ENCODE results near the gene PCDHGA8. TPM values are rescaled to one million over a fixed set of nuclear protein-coding genes. Genes with fewer than 3 reads are reported as not detected.
A peak's percentile ranks its signal among the peaks of the same experiment; 100 is the strongest.
"Not testable (repeated sequence)": the region's sequence is repeated elsewhere in the genome, so short reads cannot be mapped to it uniquely, and the experiment has no call there.

Gene PCDHGA8
- polyA plus RNA-seq, 1 donor: 0.19 TPM

DNA sequence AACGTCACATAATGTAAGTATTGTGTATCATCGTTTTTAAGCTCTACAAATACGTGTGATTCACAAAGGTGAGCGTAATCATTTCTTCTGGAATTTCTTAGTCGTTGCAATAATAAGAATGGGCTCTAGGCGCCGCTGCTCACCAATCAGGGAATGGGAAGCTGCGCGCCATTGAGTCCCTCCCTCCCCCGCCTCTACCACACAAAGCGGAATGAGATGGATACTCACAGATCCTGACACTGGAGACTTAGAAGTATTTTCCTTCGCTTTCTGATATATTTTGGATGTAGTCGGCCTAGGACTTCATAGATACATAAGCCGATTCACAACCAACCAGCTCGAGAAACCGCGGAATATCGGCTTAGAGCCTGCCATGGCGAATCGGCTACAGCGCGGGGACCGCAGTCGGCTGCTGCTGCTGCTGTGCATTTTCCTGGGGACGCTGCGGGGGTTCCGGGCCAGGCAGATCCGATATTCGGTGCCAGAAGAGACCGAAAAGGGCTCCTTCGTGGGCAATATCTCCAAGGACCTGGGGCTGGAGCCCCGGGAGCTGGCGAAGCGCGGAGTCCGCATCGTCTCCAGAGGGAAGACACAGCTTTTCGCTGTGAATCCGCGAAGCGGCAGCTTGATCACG lies 28.5 kb downstream of the PCDHGA8 start, which contains the start of gene PCDHGA11:
PCDHGA11 (plus strand) TSS at position 197 of the 634 bp plus-strand sequence; CDS start at position 374, 177 bp downstream.
- Histone ChIP-seq H3K27me3 (ENCODE audit: control insufficient read depth, insufficient read depth, low read length) (peaks cover 59% of the 10 kb centered on the region), H3K36me3 (ENCODE audit: control insufficient read depth, insufficient read depth, low read length) (no peaks in the 10 kb centered on the region), H3K4me3 (ENCODE audit: low read length) (peak within 1 kb of the TSS; percentile 11), H3K4me1 (ENCODE audit: control insufficient read depth, insufficient read depth, low read length) (no peaks in the 10 kb centered on the region), H3K9me3 (ENCODE audit: control insufficient read depth, low read depth, low read length) (peaks cover 65% of the 10 kb centered on the region), H3K27ac (ENCODE audit: low read length) (no peak within 1 kb of the TSS)
- 0% methylated on average over 1 of the region's 42 CpGs for WGBS (ENCODE audit: insufficient coverage, low lambda C conversion rate)
- DNase-seq: peak in 1 of 2 donors; percentile 34

DNA sequence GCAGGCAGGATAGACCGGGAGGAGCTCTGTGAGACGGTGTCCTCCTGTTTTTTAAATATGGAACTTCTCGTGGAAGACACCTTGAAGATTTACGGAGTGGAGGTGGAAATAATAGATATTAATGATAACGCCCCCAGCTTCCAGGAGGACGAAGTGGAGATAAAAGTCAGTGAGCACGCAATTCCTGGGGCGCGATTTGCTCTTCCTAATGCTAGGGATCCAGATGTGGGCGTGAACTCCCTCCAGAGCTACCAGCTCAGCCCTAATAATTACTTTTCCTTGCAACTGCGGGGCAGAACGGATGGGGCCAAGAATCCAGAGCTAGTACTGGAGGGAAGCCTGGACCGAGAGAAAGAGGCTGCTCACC lies 29.0 kb downstream of the PCDHGA8 start:
- Histone ChIP-seq H3K4me1 (ENCODE audit: control insufficient read depth, insufficient read depth, low read length) (no peaks in the 10 kb centered on the region), H3K27ac (ENCODE audit: low read length) (no peak overlapping the region), H3K9me3 (ENCODE audit: control insufficient read depth, low read depth, low read length) (peaks cover 65% of the 10 kb centered on the region), H3K36me3 (ENCODE audit: control insufficient read depth, insufficient read depth, low read length) (no peaks in the 10 kb centered on the region), H3K27me3 (ENCODE audit: control insufficient read depth, insufficient read depth, low read length) (peaks cover 63% of the 10 kb centered on the region), H3K4me3 (ENCODE audit: low read length) (no peak overlapping the region)
- DNase-seq: no peak
- WGBS (ENCODE audit: insufficient coverage, low lambda C conversion rate): 10% methylated on average over 2 of the region's 13 CpGs

DNA sequence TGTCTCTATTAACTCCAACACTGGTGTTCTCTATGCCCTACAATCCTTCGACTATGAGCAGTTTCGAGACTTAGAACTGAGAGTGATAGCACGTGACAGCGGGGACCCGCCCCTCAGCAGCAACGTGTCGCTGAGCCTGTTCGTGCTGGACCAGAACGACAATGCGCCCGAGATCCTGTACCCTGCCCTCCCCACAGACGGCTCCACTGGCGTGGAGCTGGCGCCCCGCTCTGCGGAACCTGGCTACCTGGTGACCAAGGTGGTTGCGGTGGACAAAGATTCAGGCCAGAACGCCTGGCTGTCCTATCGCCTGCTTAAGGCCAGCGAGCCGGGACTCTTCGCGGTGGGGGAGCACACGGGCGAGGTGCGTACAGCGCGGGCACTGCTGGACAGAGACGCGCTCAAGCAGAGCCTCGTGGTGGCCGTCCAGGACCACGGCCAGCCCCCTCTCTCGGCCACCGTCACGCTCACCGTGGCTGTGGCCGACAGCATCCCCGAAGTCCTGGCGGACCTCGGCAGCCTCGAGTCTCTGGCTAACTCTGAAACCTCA lies 30.4 kb downstream of the PCDHGA8 start:
- H3K36me3 ChIP-seq (ENCODE audit: control insufficient read depth, insufficient read depth, low read length): no peaks in the 10 kb centered on the region
- no peaks in the 10 kb centered on the region for H3K4me1 ChIP-seq (ENCODE audit: control insufficient read depth, insufficient read depth, low read length)
- H3K9me3 ChIP-seq (ENCODE audit: control insufficient read depth, low read depth, low read length): peaks cover 66% of the 10 kb centered on the region
- no peak overlapping the region for H3K4me3 ChIP-seq (ENCODE audit: low read length)
- H3K27ac ChIP-seq (ENCODE audit: low read length): no peak overlapping the region
- no CpG with 5 or more reads among the region's 42 CpGs for WGBS (ENCODE audit: insufficient coverage, low lambda C conversion rate)
- H3K27me3 ChIP-seq (ENCODE audit: control insufficient read depth, insufficient read depth, low read length): peaks cover 70% of the 10 kb centered on the region
- no peak for DNase-seq

DNA sequence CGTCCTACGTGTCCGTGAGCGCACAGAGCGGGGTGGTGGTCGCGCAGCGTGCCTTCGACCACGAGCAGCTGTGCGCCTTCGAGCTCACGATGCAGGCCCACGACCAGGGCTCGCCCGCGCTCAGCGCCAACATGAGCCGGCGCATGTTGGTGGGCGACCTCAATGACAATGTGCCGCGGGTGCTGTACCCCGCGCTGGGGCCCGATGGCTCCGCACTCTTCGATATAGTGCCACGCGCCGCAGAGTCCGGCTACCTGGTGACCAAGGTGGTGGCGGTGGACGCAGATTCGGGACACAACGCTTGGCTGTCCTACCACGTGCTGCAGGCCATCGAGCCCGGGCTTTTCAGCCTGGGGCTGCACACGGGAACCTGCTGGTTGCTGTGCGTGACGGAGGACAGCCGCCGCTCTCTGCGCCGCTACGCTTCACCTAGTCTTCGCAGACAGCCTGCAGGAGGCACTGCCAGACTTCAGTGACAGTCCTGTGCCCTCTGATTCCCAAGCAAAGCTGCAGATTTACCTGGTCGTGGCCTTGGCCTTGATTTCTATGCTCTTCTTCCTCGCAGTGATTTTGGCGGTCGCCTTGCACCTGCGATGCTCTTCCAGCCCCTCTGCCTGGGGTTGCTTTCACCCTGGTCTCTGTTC lies 35.5 kb downstream of the PCDHGA8 start:
- Histone ChIP-seq H3K4me3 (ENCODE audit: low read length) (no peak overlapping the region), H3K27me3 (ENCODE audit: control insufficient read depth, insufficient read depth, low read length) (peaks cover 52% of the 10 kb centered on the region), H3K9me3 (ENCODE audit: control insufficient read depth, low read depth, low read length) (peaks cover 65% of the 10 kb centered on the region), H3K36me3 (ENCODE audit: control insufficient read depth, insufficient read depth, low read length) (no peaks in the 10 kb centered on the region), H3K27ac (ENCODE audit: low read length) (no peak overlapping the region), H3K4me1 (ENCODE audit: control insufficient read depth, insufficient read depth, low read length) (no peaks in the 10 kb centered on the region)
- WGBS (ENCODE audit: insufficient coverage, low lambda C conversion rate): no CpG with 5 or more reads among the region's 53 CpGs
- no peak for DNase-seq

DNA sequence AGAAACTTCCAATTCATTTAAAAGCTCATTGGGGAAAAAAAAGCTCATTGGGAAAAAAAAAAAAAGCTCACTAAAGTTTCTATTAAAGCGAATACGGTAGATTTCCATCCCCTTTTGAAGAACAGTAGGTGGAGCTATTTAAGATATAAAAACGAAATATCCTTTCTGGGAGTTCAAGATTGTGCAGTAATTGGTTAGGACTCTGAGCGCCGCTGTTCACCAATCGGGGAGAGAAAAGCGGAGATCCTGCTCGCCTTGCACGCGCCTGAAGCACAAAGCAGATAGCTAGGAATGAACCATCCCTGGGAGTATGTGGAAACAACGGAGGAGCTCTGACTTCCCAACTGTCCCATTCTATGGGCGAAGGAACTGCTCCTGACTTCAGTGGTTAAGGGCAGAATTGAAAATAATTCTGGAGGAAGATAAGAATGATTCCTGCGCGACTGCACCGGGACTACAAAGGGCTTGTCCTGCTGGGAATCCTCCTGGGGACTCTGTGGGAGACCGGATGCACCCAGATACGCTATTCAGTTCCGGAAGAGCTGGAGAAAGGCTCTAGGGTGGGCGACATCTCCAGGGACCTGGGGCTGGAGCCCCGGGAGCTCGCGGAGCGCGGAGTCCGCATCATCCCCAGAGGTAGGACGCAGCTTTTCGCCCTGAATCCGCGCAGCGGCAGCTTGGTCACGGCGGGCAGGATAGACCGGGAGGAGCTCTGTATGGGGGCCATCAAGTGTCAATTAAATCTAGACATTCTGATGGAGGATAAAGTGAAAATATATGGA lies 38.1 kb downstream of the PCDHGA8 start, which contains the start of gene PCDHGA12:
PCDHGA12 (plus strand) TSS at position 176 of the 782 bp plus-strand sequence; CDS start at position 429, 253 bp downstream.
- Histone ChIP-seq H3K4me1 (ENCODE audit: control insufficient read depth, insufficient read depth, low read length) (no peaks in the 10 kb centered on the region), H3K9me3 (ENCODE audit: control insufficient read depth, low read depth, low read length) (peaks cover 50% of the 10 kb centered on the region), H3K4me3 (ENCODE audit: low read length) (no peak within 1 kb of the TSS), H3K36me3 (ENCODE audit: control insufficient read depth, insufficient read depth, low read length) (no peaks in the 10 kb centered on the region), H3K27me3 (ENCODE audit: control insufficient read depth, insufficient read depth, low read length) (peaks cover 50% of the 10 kb centered on the region), H3K27ac (ENCODE audit: low read length) (no peak within 1 kb of the TSS)
- DNase-seq: peak in 1 of 2 donors; percentile 8
- WGBS (ENCODE audit: insufficient coverage, low lambda C conversion rate): 23% methylated on average over 5 of the region's 33 CpGs

DNA sequence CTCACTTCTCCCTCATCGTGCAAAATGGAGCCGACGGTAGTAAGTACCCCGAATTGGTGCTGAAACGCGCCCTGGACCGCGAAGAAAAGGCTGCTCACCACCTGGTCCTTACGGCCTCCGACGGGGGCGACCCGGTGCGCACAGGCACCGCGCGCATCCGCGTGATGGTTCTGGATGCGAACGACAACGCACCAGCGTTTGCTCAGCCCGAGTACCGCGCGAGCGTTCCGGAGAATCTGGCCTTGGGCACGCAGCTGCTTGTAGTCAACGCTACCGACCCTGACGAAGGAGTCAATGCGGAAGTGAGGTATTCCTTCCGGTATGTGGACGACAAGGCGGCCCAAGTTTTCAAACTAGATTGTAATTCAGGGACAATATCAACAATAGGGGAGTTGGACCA lies 38.9 kb downstream of the PCDHGA8 start:
- H3K4me3 ChIP-seq (ENCODE audit: low read length): no peak overlapping the region
- peaks cover 50% of the 10 kb centered on the region for H3K9me3 ChIP-seq (ENCODE audit: control insufficient read depth, low read depth, low read length)
- H3K36me3 ChIP-seq (ENCODE audit: control insufficient read depth, insufficient read depth, low read length): no peaks in the 10 kb centered on the region
- H3K27ac ChIP-seq (ENCODE audit: low read length): no peak overlapping the region
- no peak for DNase-seq
- no peaks in the 10 kb centered on the region for H3K4me1 ChIP-seq (ENCODE audit: control insufficient read depth, insufficient read depth, low read length)
- WGBS (ENCODE audit: insufficient coverage, low lambda C conversion rate): no CpG with 5 or more reads among the region's 37 CpGs
- peaks cover 46% of the 10 kb centered on the region for H3K27me3 ChIP-seq (ENCODE audit: control insufficient read depth, insufficient read depth, low read length)

DNA sequence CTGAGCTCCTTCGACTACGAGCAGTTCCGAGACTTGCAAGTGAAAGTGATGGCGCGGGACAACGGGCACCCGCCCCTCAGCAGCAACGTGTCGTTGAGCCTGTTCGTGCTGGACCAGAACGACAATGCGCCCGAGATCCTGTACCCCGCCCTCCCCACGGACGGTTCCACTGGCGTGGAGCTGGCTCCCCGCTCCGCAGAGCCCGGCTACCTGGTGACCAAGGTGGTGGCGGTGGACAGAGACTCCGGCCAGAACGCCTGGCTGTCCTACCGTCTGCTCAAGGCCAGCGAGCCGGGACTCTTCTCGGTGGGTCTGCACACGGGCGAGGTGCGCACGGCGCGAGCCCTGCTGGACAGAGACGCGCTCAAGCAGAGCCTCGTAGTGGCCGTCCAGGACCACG lies 39.9 kb downstream of the PCDHGA8 start:
- not testable (repeated sequence) for H3K36me3 ChIP-seq (ENCODE audit: control insufficient read depth, insufficient read depth, low read length); H3K4me1 ChIP-seq (ENCODE audit: control insufficient read depth, insufficient read depth, low read length); DNase-seq; H3K4me3 ChIP-seq (ENCODE audit: low read length); H3K27ac ChIP-seq (ENCODE audit: low read length)
- Histone ChIP-seq H3K9me3 (ENCODE audit: control insufficient read depth, low read depth, low read length) (peaks cover 48% of the 10 kb centered on the region), H3K27me3 (ENCODE audit: control insufficient read depth, insufficient read depth, low read length) (peaks cover 39% of the 10 kb centered on the region)
- no CpG with 5 or more reads among the region's 38 CpGs for WGBS (ENCODE audit: insufficient coverage, low lambda C conversion rate)

DNA sequence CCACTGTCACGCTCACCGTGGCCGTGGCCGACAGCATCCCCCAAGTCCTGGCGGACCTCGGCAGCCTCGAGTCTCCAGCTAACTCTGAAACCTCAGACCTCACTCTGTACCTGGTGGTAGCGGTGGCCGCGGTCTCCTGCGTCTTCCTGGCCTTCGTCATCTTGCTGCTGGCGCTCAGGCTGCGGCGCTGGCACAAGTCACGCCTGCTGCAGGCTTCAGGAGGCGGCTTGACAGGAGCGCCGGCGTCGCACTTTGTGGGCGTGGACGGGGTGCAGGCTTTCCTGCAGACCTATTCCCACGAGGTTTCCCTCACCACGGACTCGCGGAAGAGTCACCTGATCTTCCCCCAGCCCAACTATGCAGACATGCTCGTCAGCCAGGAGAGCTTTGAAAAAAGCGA lies 40.3 kb downstream of the PCDHGA8 start:
- peaks cover 43% of the 10 kb centered on the region for H3K9me3 ChIP-seq (ENCODE audit: control insufficient read depth, low read depth, low read length)
- H3K4me3 ChIP-seq (ENCODE audit: low read length); H3K36me3 ChIP-seq (ENCODE audit: control insufficient read depth, insufficient read depth, low read length); H3K4me1 ChIP-seq (ENCODE audit: control insufficient read depth, insufficient read depth, low read length); H3K27ac ChIP-seq (ENCODE audit: low read length); DNase-seq: not testable (repeated sequence)
- 8% methylated on average over 2 of the region's 29 CpGs for WGBS (ENCODE audit: insufficient coverage, low lambda C conversion rate)
- H3K27me3 ChIP-seq (ENCODE audit: control insufficient read depth, insufficient read depth, low read length): peaks cover 35% of the 10 kb centered on the region

DNA sequence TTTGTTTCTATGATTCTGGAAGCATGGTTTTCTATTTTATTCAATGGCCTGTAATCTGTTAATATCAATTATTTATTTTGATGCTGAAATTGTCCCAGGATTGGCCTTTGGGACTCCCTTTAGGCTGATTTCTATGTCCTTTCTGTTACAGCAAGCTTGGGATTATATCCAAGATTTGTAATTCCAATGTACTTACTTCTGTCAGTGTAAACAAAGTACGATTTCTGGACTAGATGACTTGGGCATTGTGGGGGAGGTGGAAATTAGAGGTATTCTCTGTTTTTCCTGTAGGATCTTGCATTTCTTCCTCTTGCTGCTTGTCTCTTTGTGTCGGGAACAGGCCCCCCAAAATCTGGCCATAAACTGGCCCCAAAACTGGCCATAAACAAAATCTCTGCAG lies 41.6 kb downstream of the PCDHGA8 start:
- Histone ChIP-seq H3K4me3 (ENCODE audit: low read length) (no peak overlapping the region), H3K36me3 (ENCODE audit: control insufficient read depth, insufficient read depth, low read length) (no peaks in the 10 kb centered on the region), H3K27me3 (ENCODE audit: control insufficient read depth, insufficient read depth, low read length) (peaks cover 29% of the 10 kb centered on the region), H3K27ac (ENCODE audit: low read length) (no peak overlapping the region), H3K4me1 (ENCODE audit: control insufficient read depth, insufficient read depth, low read length) (no peaks in the 10 kb centered on the region), H3K9me3 (ENCODE audit: control insufficient read depth, low read depth, low read length) (peaks cover 38% of the 10 kb centered on the region)
- no CpG with 5 or more reads among the region's 2 CpGs for WGBS (ENCODE audit: insufficient coverage, low lambda C conversion rate)
- no peak for DNase-seq

DNA sequence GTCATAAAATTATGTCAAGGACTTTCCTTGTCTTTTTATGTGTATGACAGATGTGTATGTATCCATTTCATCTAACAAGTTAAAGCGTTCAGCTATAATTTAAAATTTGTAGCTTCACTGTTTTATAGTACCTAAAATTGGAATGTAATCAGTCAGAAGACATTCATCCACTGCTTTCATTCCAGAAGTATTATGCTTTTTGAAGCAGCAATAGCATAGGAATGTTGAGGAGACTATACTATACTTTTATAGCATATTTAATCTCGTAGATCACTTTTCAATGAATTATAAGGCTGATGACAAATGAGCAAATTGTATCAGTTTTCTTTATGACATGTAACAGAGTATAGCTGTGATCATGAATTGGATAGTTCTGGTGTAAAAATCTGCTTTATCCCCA lies 44.8 kb downstream of the PCDHGA8 start:
- Histone ChIP-seq H3K4me3 (ENCODE audit: low read length) (no peak overlapping the region), H3K36me3 (ENCODE audit: control insufficient read depth, insufficient read depth, low read length) (no peaks in the 10 kb centered on the region), H3K4me1 (ENCODE audit: control insufficient read depth, insufficient read depth, low read length) (no peaks in the 10 kb centered on the region), H3K27me3 (ENCODE audit: control insufficient read depth, insufficient read depth, low read length) (peaks cover 9% of the 10 kb centered on the region), H3K9me3 (ENCODE audit: control insufficient read depth, low read depth, low read length) (peaks cover 34% of the 10 kb centered on the region), H3K27ac (ENCODE audit: low read length) (no peak overlapping the region)
- no peak for DNase-seq
- 89% methylated on average over 1 of the region's 2 CpGs for WGBS (ENCODE audit: insufficient coverage, low lambda C conversion rate)

All from large intestine (tissue), 3 donors.